Coronary artery (tissue), 2 donors: ENCODE measurements around the gene CC2D1A.

Source experiments
- DNase-seq: peaks from one replicate; pipeline ENCODE4 v3.0.0-alpha.2; 2017; ENCODE audit warnings: low spot score
- H3K27ac ChIP-seq, 2 donors: fragments of 200-600 bp; sonication (generic); one replicate each; pipeline ENCODE4 v1.5.1; 2016 to 2019
- H3K4me3 ChIP-seq: fragments of 200-600 bp; sonication (generic); 2 replicates; pipeline ENCODE4 v1.5.1; 2016; ENCODE audit warnings: mild to moderate bottlenecking, moderate library complexity
- TF ChIP-seq, protein P1 (sequence below): fragments of 200-600 bp; sonication (generic); IDR thresholded peaks from one replicate; pipeline ENCODE4 v1.5.1; 2019; ENCODE audit warnings: antibody characterized with exemption

The CC2D1A gene

GRCh38 chr19:13952154-13952930 lies 46.3 kb downstream of the CC2D1A start, which contains the start of gene DCAF15:
TSS of gene DCAF15 (plus strand) at chr19:13952509. CDS start at chr19:13952513, 4 bp downstream.
- TF ChIP-seq, protein P1, sequence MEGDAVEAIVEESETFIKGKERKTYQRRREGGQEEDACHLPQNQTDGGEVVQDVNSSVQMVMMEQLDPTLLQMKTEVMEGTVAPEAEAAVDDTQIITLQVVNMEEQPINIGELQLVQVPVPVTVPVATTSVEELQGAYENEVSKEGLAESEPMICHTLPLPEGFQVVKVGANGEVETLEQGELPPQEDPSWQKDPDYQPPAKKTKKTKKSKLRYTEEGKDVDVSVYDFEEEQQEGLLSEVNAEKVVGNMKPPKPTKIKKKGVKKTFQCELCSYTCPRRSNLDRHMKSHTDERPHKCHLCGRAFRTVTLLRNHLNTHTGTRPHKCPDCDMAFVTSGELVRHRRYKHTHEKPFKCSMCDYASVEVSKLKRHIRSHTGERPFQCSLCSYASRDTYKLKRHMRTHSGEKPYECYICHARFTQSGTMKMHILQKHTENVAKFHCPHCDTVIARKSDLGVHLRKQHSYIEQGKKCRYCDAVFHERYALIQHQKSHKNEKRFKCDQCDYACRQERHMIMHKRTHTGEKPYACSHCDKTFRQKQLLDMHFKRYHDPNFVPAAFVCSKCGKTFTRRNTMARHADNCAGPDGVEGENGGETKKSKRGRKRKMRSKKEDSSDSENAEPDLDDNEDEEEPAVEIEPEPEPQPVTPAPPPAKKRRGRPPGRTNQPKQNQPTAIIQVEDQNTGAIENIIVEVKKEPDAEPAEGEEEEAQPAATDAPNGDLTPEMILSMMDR: no peak
- peak within 1 kb of the TSS; percentile 99 for H3K4me3 ChIP-seq
- DNase-seq: peak; percentile 100
- peak within 1 kb of the TSS; percentile 77 to 95 for H3K27ac ChIP-seq

- TF ChIP-seq, protein P1: no peak
- H3K4me3 ChIP-seq: peak overlapping the region; percentile 99
- DNase-seq: no peak
- H3K27ac ChIP-seq: peak overlapping the region; percentile 77 to 95
Measured at GRCh38 chr19:13952931-13953531, 47.0 kb downstream of the CC2D1A start.

GRCh38 chr19:13954185-13954584 lies 48.2 kb downstream of the CC2D1A start:
- TF ChIP-seq, protein P1: no peak
- Histone ChIP-seq H3K4me3 (no peak overlapping the region), H3K27ac (no peak overlapping the region)
- no peak for DNase-seq

DNA sequence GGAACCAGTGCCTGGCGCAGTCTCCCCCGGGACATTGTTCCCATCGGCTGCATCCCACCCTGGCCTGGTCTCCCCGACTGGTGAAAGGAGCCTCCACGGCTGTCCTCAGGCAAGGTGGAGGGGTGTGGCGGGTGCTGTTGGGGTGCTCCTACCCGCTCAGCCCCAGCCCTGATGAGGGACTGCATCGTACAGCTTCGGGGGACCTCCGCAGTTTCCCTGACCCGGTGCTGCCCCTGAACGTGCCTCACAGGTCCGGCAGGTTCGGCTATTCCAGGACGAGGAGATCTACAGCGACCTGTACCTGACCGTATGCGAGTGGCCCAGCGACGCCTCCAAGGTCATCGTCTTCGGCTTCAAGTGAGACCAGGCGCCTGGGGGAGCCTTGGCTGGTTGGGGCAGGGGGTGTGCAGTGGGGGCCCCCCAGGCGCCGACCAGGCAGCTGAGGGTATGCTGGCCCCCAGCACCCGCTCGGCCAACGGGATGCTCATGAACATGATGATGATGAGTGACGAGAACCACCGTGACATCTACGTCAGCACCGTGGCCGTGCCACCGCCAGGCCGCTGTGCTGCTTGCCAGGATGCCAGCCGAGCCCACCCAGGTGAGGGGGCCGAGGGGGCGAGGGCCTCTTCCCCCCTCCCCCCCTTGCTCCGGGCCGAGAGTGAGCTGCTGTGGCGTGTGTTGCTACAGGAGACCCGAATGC lies 49.8 kb downstream of the CC2D1A start:
- Histone ChIP-seq H3K4me3 (no peak overlapping the region), H3K27ac (no peak overlapping the region)
- no peak for DNase-seq
- TF ChIP-seq, protein P1: no peak

GRCh38 chr19:13956365-13956744 lies 50.4 kb downstream of the CC2D1A start:
- TF ChIP-seq, protein P1: no peak
- DNase-seq: no peak
- no peak overlapping the region for H3K4me3 ChIP-seq
- no peak overlapping the region for H3K27ac ChIP-seq

GRCh38 chr19:13957051-13957450 lies 51.0 kb downstream of the CC2D1A start:
- TF ChIP-seq, protein P1: no peak
- DNase-seq: no peak
- no peak overlapping the region for H3K27ac ChIP-seq
- no peak overlapping the region for H3K4me3 ChIP-seq
